ENCODE results near the gene THRAP3.

The THRAP3 gene

DNA sequence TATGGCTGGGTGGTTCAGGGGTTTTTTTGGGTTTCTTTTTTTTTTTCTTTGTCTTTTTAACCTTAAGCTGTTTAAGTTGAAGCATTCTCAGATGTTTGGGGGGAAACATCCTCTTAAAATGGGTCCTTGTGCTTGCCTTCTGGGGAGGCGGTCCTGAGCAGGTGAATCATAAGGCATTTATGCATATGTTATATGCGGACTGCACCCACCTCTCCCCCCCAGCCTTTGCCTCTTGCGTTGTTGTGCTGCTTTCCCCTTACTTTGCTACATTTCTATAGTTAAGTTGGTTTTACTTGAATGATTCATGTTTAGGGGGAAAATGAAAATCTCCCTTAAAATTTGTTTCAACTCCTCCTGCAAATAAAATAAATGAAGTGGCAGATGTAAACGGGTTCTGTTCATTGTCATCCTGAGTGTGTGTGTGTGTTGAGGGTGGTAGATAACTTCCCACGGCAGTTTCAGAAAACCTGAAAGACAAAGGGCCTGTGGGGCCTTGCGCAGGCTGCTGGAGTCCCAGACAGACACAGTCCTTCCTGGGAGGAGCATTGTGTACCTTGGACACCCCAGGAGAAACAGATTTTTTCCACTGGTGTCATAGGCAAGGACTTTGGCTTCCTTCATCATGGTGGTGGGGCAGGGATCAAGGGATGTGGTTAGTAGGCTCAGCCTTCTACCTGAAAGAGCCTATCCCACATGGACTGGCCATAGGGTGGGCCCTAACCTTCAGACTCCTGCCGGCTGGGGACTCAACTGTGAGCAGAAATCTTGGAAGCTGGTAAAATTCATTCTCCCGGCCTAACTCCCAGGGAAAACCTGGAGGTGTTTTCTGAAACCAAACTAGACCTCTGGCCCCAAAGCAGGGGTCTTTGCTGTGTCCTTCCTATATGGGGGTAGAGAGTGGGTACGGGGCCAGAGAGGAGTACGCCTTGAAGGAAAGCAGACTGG lies 81.0 kb downstream of the THRAP3 start:
- H3K4me3 ChIP-seq (ENCODE audit: low read depth, low read length), result no peak overlapping the region

DNA sequence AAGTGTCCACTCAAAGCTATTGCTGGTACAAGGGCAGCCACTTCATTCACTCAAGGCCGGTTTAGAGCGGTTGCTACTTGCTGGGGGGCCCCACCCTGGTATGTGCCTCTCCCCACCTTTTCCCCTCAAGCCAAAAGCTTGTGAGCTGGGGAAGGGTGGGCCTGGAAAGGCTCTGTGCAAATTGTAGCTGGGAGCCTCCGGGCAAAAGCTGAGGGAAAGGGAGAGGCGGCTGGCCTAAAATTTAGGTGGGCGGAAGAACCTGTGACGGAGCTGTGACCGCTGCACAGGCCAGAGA lies 81.6 kb downstream of the THRAP3 start:
- no peak for DNase-seq (ENCODE audit: low read depth, low spot score)

More for the DNA sequence above, 81.0 kb downstream of the THRAP3 start:
- CTCF ChIA-PET, result interaction anchor here (1.0 to 2.6 kb wide), 7 partner anchors 10 to 117 kb away, joined by 3 to 8 read pairs (median 4); no protein-coding TSS in a partner anchor
- DNase-seq (ENCODE audit: low read depth, low spot score), result no peak
- POLR2A ChIA-PET, result interaction anchor here (1.7 to 1.8 kb wide), 2 partner anchors 16 to 155 kb away, joined by 5 to 13 read pairs; no protein-coding TSS in a partner anchor
- TF ChIP-seq, protein P1, sequence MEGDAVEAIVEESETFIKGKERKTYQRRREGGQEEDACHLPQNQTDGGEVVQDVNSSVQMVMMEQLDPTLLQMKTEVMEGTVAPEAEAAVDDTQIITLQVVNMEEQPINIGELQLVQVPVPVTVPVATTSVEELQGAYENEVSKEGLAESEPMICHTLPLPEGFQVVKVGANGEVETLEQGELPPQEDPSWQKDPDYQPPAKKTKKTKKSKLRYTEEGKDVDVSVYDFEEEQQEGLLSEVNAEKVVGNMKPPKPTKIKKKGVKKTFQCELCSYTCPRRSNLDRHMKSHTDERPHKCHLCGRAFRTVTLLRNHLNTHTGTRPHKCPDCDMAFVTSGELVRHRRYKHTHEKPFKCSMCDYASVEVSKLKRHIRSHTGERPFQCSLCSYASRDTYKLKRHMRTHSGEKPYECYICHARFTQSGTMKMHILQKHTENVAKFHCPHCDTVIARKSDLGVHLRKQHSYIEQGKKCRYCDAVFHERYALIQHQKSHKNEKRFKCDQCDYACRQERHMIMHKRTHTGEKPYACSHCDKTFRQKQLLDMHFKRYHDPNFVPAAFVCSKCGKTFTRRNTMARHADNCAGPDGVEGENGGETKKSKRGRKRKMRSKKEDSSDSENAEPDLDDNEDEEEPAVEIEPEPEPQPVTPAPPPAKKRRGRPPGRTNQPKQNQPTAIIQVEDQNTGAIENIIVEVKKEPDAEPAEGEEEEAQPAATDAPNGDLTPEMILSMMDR (IDR thresholded peaks at IDR 0.05; ENCODE audit: insufficient read depth, low read length, missing control alignments), result no peak

DNA sequence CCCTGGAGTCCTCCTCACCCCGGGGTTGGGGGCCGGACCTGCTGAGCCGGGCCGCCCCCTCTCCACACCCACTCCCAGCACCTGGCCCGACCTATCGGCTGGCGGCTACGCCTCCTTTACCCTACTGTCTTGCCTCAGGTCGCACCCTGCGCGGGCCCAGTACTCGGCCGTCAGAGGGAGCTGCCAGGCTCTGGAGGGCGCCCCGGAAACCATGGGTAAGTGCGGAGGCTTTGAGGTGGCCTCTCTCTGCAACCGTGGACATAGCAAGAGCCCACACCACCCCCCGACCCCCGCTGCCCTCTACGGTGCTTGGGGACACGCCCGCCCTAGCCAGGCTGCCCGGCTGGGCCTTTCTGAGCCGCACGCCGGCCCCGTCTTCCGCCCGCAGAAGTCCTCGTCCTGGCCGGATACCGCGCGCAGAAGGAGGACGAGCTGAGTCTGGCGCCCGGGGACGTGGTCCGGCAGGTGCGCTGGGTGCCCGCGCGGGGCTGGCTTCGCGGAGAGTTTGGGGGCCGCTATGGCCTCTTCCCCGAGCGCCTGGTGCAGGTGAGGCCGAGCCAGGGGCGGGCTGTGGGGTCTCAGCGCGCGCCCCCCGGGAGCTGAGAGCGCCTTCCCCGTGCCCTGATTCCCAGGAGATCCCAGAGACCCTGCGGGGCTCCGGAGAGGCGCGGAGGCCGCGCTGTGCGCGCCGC lies 82.1 kb downstream of the THRAP3 start, which contains the start of gene SH3D21:
Gene SH3D21, plus strand, starts transcription at position 159 of the 692 bp plus-strand sequence. Its CDS starts 53 bp downstream, at position 212.
- H3K4me3 ChIP-seq (ENCODE audit: low read depth, low read length), result peak within 1 kb of the TSS; percentile 87
- ChIA-PET CTCF (interaction anchor here (1.0 to 2.6 kb wide), 13 partner anchors 8 to 206 kb away, joined by 3 to 8 read pairs (median 4); partner anchors contain the start of genes EVA1B and TRAPPC3), POLR2A (interaction anchor here (0.6 to 1.8 kb wide), 8 partner anchors 13 to 157 kb away, joined by 3 to 13 read pairs (median 4); partner anchors contain the start of genes EVA1B and MAP7D1)
- TF ChIP-seq, protein P1 (IDR thresholded peaks at IDR 0.05; ENCODE audit: insufficient read depth, low read length, missing control alignments), result no peak
- DNase-seq (ENCODE audit: low read depth, low spot score), result no peak

More for the DNA sequence above, 81.6 kb downstream of the THRAP3 start:
- no peak overlapping the region for H3K4me3 ChIP-seq (ENCODE audit: low read depth, low read length)
- POLR2A ChIA-PET, result interaction anchor here (1.7 to 1.8 kb wide), 2 partner anchors 15 to 156 kb away, joined by 5 to 13 read pairs; no protein-coding TSS in a partner anchor
- TF ChIP-seq, protein P1 (IDR thresholded peaks at IDR 0.05; ENCODE audit: insufficient read depth, low read length, missing control alignments), result no peak
- CTCF ChIA-PET, result interaction anchor here (1.0 to 2.6 kb wide), 9 partner anchors 9 to 206 kb away, joined by 3 to 8 read pairs (median 4); partner anchors contain the start of gene TRAPPC3

GRCh38 chr1:36306902-36307456 lies 82.7 kb downstream of the THRAP3 start:
- no peak for DNase-seq (ENCODE audit: low read depth, low spot score)
- TF ChIP-seq, protein P1 (IDR thresholded peaks at IDR 0.05; ENCODE audit: insufficient read depth, low read length, missing control alignments), result no peak
- ChIA-PET POLR2A (interaction anchor here (0.6 to 1.8 kb wide), 8 partner anchors 12 to 157 kb away, joined by 3 to 13 read pairs (median 4); partner anchors contain the start of genes EVA1B and MAP7D1), CTCF (interaction anchor here (1.0 to 2.5 kb wide), 9 partner anchors 9 to 207 kb away, joined by 3 to 8 read pairs (median 4); partner anchors contain the start of genes EVA1B and TRAPPC3)
- peak overlapping the region; percentile 87 for H3K4me3 ChIP-seq (ENCODE audit: low read depth, low read length)

GRCh38 chr1:36307601-36308330 lies 83.5 kb downstream of the THRAP3 start:
- no peak for DNase-seq (ENCODE audit: low read depth, low spot score)
- peak overlapping the region; percentile 87 for H3K4me3 ChIP-seq (ENCODE audit: low read depth, low read length)
- ChIA-PET CTCF (interaction anchor here (1.2 to 2.5 kb wide), 8 partner anchors 8 to 158 kb away, joined by 3 to 8 read pairs (median 6); partner anchors contain the start of gene TRAPPC3), POLR2A (interaction anchor here (1.0 to 1.2 kb wide), 3 partner anchors 11 to 21 kb away, joined by 3 to 5 read pairs (median 4); partner anchors contain the start of gene EVA1B)
- TF ChIP-seq, protein P1 (IDR thresholded peaks at IDR 0.05; ENCODE audit: insufficient read depth, low read length, missing control alignments), result no peak
